Adrenal gland (tissue), 5 donors: Measurements from ENCODE around the gene TMEM63A.

Source experiments
- CTCF ChIP-seq, 6 experiments: fragments of 450-650 bp in 4 of 6; fragments of 200-600 bp in 2 of 6; sonication (generic) in 1 of 6; IDR thresholded peaks; 1 replicate in 5 of 6; 2 replicates in 1 of 6; pipeline versions ENCODE4 v1.5.1 to v1.8.0; 2016 to 2021; ENCODE audit warnings: antibody characterized with exemption in 6 of 6, mild to moderate bottlenecking in 2 of 6, moderate library complexity in 1 of 6
- POLR2A ChIP-seq, 2 donors: fragments of 450-650 bp; IDR thresholded peaks; one replicate each; pipeline ENCODE4 v1.6.1; 2017; ENCODE audit warnings: antibody characterized with exemption in 2 of 2, mild to moderate bottlenecking in 2 of 2, moderate library complexity in 1 of 2
- donor health status: DM: no; HTN: no; CAD: no.

GRCh38 chr1:225815526-225816178 lies 66.5 kb downstream of the TMEM63A start:
- no peak for TF ChIP-seq POLR2A (IDR thresholded peaks at IDR 0.05)
- no peak for TF ChIP-seq CTCF (IDR thresholded peaks at IDR 0.05)
